K562 (cell line): ENCODE measurements around the gene MTARC2.

Source experiments
- CBX5 ChIP-seq: IDR thresholded peaks from 2 replicates; pipeline ENCODE4 v1.6.1; 2014; ENCODE audit warnings: low read depth, borderline replicate concordance
- CTBP1 ChIP-seq: fragments of 450-650 bp; IDR thresholded peaks from 2 replicates; pipeline ENCODE4 v1.6.1; 2016; ENCODE audit warnings: borderline replicate concordance
- EGR1 ChIP-seq: fragments of 450-650 bp; conservative IDR thresholded peaks from 2 replicates; pipeline ENCODE4 v1.6.1; 2017; ENCODE audit warnings: mild to moderate bottlenecking
- EP300 ChIP-seq: IDR thresholded peaks from 2 replicates; pipeline ENCODE4 v1.6.1; 2012; ENCODE audit warnings: low read length, improper control_type of control experiment
- RFX7 ChIP-seq: fragments of 250-450 bp; sonication (Bioruptor Pico); IDR thresholded peaks from 2 replicates; pipeline ENCODE4 v1.5.1; 2021; ENCODE audit warnings: mild to moderate bottlenecking
- SREBF2 ChIP-seq: sonication (generic); formaldehyde crosslinking; IDR thresholded peaks from 2 replicates; pipeline ENCODE4 v1.4.0; 2020; ENCODE audit warnings: mild to moderate bottlenecking, missing genetic modification reagents
- SUPT5H ChIP-seq: fragments of 450-650 bp; IDR thresholded peaks from 2 replicates; pipeline ENCODE4 v1.6.1; 2016
- TAF1 ChIP-seq: IDR thresholded peaks from 2 replicates; pipeline ENCODE4 v1.6.1; 2011; ENCODE audit warnings: mild to moderate bottlenecking, low read length, moderate library complexity; ENCODE audit not compliant: insufficient read depth, control insufficient read depth, severe bottlenecking; ENCODE audit errors: extremely low read depth
- YBX1 ChIP-seq: fragments of 450-650 bp; IDR thresholded peaks from 2 replicates; pipeline ENCODE4 v1.7.1; 2016; ENCODE audit warnings: mild to moderate bottlenecking
- ZSCAN29 ChIP-seq: fragments of 450-650 bp; IDR thresholded peaks from 2 replicates; pipeline ENCODE4 v1.6.1; 2017
- TF ChIP-seq, protein P1 (sequence below): sonication (generic); formaldehyde crosslinking; IDR thresholded peaks from 2 replicates; pipeline ENCODE4 v1.8.1; 2023; ENCODE audit warnings: missing genetic modification reagents, mild to moderate bottlenecking, borderline replicate concordance
- TF ChIP-seq, protein P2 (sequence below), 3 experiments: IDR thresholded peaks in 2 of 3; conservative IDR thresholded peaks in 1 of 3; 2 replicates each; pipeline ENCODE4 v1.5.1; 2011 to 2012; ENCODE audit warnings: low read length in 3 of 3, mild to moderate bottlenecking in 3 of 3, control low read depth in 2 of 3, improper control_type of control experiment in 1 of 3, inconsistent platforms in 1 of 3, low read depth in 1 of 3, mixed read lengths in 1 of 3, moderate library complexity in 1 of 3; ENCODE audit not compliant: insufficient read depth in 2 of 3
- TF ChIP-seq, protein P3 (sequence below): fragments of 250-450 bp; sonication (Bioruptor Pico); IDR thresholded peaks from 2 replicates; pipeline ENCODE4 v1.4.0; 2020
- TF ChIP-seq, protein P4 (sequence below), 2 experiments: fragments of 450-650 bp; formaldehyde crosslinking in 1 of 2; IDR thresholded peaks; 2 replicates each; pipeline versions ENCODE4 v1.4.0 to v1.6.1; 2014 to 2020; ENCODE audit warnings: mild to moderate bottlenecking in 2 of 2, borderline replicate concordance in 1 of 2, low read depth in 1 of 2

DNA sequence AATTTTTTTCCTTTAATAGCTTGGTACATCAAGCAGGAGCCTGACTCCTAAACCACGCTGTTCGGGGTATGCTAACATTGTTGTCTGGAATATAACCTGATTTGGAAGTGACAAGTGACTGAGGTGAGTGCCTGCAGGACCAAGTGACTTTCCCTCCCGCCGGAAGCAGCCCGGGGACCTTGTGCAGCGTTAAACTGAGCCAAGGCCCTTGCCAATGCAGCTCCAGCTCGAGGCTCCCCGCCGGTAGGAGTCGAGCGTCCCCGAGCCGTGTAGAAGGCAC lies 37.9 kb downstream of the MTARC2 start:
- TF ChIP-seq, protein P1, sequence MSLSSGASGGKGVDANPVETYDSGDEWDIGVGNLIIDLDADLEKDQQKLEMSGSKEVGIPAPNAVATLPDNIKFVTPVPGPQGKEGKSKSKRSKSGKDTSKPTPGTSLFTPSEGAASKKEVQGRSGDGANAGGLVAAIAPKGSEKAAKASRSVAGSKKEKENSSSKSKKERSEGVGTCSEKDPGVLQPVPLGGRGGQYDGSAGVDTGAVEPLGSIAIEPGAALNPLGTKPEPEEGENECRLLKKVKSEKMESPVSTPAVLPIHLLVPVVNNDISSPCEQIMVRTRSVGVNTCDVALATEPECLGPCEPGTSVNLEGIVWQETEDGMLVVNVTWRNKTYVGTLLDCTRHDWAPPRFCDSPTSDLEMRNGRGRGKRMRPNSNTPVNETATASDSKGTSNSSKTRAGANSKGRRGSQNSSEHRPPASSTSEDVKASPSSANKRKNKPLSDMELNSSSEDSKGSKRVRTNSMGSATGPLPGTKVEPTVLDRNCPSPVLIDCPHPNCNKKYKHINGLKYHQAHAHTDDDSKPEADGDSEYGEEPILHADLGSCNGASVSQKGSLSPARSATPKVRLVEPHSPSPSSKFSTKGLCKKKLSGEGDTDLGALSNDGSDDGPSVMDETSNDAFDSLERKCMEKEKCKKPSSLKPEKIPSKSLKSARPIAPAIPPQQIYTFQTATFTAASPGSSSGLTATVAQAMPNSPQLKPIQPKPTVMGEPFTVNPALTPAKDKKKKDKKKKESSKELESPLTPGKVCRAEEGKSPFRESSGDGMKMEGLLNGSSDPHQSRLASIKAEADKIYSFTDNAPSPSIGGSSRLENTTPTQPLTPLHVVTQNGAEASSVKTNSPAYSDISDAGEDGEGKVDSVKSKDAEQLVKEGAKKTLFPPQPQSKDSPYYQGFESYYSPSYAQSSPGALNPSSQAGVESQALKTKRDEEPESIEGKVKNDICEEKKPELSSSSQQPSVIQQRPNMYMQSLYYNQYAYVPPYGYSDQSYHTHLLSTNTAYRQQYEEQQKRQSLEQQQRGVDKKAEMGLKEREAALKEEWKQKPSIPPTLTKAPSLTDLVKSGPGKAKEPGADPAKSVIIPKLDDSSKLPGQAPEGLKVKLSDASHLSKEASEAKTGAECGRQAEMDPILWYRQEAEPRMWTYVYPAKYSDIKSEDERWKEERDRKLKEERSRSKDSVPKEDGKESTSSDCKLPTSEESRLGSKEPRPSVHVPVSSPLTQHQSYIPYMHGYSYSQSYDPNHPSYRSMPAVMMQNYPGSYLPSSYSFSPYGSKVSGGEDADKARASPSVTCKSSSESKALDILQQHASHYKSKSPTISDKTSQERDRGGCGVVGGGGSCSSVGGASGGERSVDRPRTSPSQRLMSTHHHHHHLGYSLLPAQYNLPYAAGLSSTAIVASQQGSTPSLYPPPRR, result no peak
- no peak for TF ChIP-seq RFX7 (CRISPR knock-in tag)
- no peak for TF ChIP-seq CBX5
- TF ChIP-seq ZSCAN29, result no peak
- TF ChIP-seq, protein P2, sequence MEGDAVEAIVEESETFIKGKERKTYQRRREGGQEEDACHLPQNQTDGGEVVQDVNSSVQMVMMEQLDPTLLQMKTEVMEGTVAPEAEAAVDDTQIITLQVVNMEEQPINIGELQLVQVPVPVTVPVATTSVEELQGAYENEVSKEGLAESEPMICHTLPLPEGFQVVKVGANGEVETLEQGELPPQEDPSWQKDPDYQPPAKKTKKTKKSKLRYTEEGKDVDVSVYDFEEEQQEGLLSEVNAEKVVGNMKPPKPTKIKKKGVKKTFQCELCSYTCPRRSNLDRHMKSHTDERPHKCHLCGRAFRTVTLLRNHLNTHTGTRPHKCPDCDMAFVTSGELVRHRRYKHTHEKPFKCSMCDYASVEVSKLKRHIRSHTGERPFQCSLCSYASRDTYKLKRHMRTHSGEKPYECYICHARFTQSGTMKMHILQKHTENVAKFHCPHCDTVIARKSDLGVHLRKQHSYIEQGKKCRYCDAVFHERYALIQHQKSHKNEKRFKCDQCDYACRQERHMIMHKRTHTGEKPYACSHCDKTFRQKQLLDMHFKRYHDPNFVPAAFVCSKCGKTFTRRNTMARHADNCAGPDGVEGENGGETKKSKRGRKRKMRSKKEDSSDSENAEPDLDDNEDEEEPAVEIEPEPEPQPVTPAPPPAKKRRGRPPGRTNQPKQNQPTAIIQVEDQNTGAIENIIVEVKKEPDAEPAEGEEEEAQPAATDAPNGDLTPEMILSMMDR (IDR thresholded peaks at IDR 0.05 in 2 of 3, conservative IDR thresholded peaks at IDR 0.05 in 1 of 3; ENCODE audit: insufficient read depth in 2 of 3, low read depth in 1 of 3, low read length in 3 of 3), result no peak
- TF ChIP-seq EGR1, result no peak
- TF ChIP-seq CTBP1, result no peak
- TF ChIP-seq SUPT5H, result no peak
- TF ChIP-seq SREBF2, result no peak
- TF ChIP-seq, protein P3, sequence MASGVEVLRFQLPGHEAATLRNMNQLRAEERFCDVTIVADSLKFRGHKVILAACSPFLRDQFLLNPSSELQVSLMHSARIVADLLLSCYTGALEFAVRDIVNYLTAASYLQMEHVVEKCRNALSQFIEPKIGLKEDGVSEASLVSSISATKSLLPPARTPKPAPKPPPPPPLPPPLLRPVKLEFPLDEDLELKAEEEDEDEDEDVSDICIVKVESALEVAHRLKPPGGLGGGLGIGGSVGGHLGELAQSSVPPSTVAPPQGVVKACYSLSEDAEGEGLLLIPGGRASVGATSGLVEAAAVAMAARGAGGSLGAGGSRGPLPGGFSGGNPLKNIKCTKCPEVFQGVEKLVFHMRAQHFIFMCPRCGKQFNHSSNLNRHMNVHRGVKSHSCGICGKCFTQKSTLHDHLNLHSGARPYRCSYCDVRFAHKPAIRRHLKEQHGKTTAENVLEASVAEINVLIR (CRISPR knock-in tag), result no peak
- no peak for TF ChIP-seq EP300
- no peak for TF ChIP-seq YBX1
- TF ChIP-seq TAF1, result no peak
- TF ChIP-seq, protein P4, sequence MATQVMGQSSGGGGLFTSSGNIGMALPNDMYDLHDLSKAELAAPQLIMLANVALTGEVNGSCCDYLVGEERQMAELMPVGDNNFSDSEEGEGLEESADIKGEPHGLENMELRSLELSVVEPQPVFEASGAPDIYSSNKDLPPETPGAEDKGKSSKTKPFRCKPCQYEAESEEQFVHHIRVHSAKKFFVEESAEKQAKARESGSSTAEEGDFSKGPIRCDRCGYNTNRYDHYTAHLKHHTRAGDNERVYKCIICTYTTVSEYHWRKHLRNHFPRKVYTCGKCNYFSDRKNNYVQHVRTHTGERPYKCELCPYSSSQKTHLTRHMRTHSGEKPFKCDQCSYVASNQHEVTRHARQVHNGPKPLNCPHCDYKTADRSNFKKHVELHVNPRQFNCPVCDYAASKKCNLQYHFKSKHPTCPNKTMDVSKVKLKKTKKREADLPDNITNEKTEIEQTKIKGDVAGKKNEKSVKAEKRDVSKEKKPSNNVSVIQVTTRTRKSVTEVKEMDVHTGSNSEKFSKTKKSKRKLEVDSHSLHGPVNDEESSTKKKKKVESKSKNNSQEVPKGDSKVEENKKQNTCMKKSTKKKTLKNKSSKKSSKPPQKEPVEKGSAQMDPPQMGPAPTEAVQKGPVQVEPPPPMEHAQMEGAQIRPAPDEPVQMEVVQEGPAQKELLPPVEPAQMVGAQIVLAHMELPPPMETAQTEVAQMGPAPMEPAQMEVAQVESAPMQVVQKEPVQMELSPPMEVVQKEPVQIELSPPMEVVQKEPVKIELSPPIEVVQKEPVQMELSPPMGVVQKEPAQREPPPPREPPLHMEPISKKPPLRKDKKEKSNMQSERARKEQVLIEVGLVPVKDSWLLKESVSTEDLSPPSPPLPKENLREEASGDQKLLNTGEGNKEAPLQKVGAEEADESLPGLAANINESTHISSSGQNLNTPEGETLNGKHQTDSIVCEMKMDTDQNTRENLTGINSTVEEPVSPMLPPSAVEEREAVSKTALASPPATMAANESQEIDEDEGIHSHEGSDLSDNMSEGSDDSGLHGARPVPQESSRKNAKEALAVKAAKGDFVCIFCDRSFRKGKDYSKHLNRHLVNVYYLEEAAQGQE (IDR thresholded peaks at IDR 0.05; ENCODE audit: borderline replicate concordance), result no peak
- TF ChIP-seq, protein P4 (CRISPR knock-in tag; IDR thresholded peaks at IDR 0.05; ENCODE audit: low read depth), result no peak
